ENCODE measurements around the gene CLSTN2. TPM values are rescaled to one million over a fixed set of nuclear protein-coding genes. Genes with fewer than 3 reads are reported as not detected.

CLSTN2 gene
- total and polyA plus RNA-seq, 2 of the 8 experiments (the other 6 are each of a cell fraction or from before 2014, with no cell fraction given): 0.39 to 0.52 TPM

- Histone ChIP-seq H3K14ac (ENCODE audit: insufficient read length) (no peak overlapping the region), H3K79me1 (ENCODE audit: low read depth, low read length) (no peaks in the 10 kb centered on the region), H3K4me3 (ENCODE audit: extremely low read depth in 1 of 4, insufficient read depth in 2 of 4, low read depth in 3 of 4, low read length in 4 of 4) (no peak overlapping the region), H3K27me3 (replicated peaks in 1 of 4; ENCODE audit: control insufficient read depth in 3 of 4, extremely low read depth in 1 of 4, insufficient read depth in 3 of 4, low read length in 3 of 4) (peaks cover 4 to 7% (median 7%) of the 10 kb centered on the region in 4 experiments), H2BK5ac (ENCODE audit: low read depth, low read length) (no peak overlapping the region), H3K79me2 (ENCODE audit: control insufficient read depth in 1 of 2, insufficient read depth in 2 of 2, low read length in 2 of 2) (no peaks in the 10 kb centered on the region), H4K91ac (replicated peaks; ENCODE audit: insufficient read length, low read length) (no peak overlapping the region), H3K4me2 (ENCODE audit: insufficient read depth in 1 of 2, low read depth in 2 of 2, low read length in 2 of 2) (no peak overlapping the region), H3K9ac (replicated peaks in 1 of 4; ENCODE audit: extremely low read depth in 1 of 4, low read depth in 3 of 4, low read length in 3 of 4) (no peak overlapping the region), H2AK5ac (ENCODE audit: low read depth, low read length) (no peak overlapping the region), H3K23me2 (ENCODE audit: low read depth, low read length) (no peaks in the 10 kb centered on the region), H2BK12ac (ENCODE audit: low read depth, low read length) (no peak overlapping the region), H4K20me1 (replicated peaks in 1 of 2; ENCODE audit: control insufficient read depth in 1 of 2, insufficient read depth in 2 of 2, low read length in 2 of 2) (no peaks in the 10 kb centered on the region), H3K23ac (ENCODE audit: insufficient read length) (no peak overlapping the region), H3K4me1 (replicated peaks in 1 of 4; ENCODE audit: control insufficient read depth in 3 of 4, insufficient read depth in 4 of 4, low read length in 3 of 4) (no peaks in the 10 kb centered on the region), H3K56ac (replicated peaks; ENCODE audit: insufficient read length, low read depth, low read length) (no peak overlapping the region), H4K5ac (ENCODE audit: insufficient read length, low read depth, low read length) (no peak overlapping the region), H3K4ac (replicated peaks; ENCODE audit: insufficient read length, low read depth, low read length) (no peak overlapping the region), H2AFZ (ENCODE audit: low read length) (no peak overlapping the region), H2BK20ac (ENCODE audit: low read length) (no peak overlapping the region), H3K9me3 (ENCODE audit: insufficient read depth in 2 of 2, low read depth in 1 of 2, low read length in 1 of 2) (no peaks in the 10 kb centered on the region), H4K8ac (ENCODE audit: extremely low read depth, insufficient read depth, low read length) (no peak overlapping the region), H2BK15ac (ENCODE audit: low read length) (no peak overlapping the region), H2BK120ac (replicated peaks; ENCODE audit: low read depth, low read length) (no peak overlapping the region), H3K36me3 (ENCODE audit: control insufficient read depth in 2 of 4, insufficient read depth in 4 of 4, low read length in 3 of 4) (no peaks in the 10 kb centered on the region), H3K27ac (ENCODE audit: low read depth, low read length) (no peak overlapping the region), H3K18ac (ENCODE audit: extremely low read depth, low read length) (no peak overlapping the region)
- TF ChIP-seq CTCF (IDR thresholded peaks at IDR 0.05; ENCODE audit: control extremely low read depth in 1 of 3, insufficient read depth in 1 of 3, low read depth in 1 of 3, low read length in 3 of 3): no peak
- POLR2A ChIA-PET (ENCODE audit: partially characterized antibody): no interaction called here
- FAIRE-seq (no peak), DNase-seq (ENCODE audit: low read depth in 1 of 2, low spot score in 2 of 2) (no peak)
- 89% methylated on average over 4 of the region's 4 CpGs; no CpG with 5 or more reads in 1 of the 2 experiments for WGBS, 2 experiments (ENCODE audit: extremely low coverage in 1 of 2, insufficient coverage in 1 of 2, insufficient read length in 1 of 2, insufficient replicate concordance in 2 of 2, low coverage in 1 of 2, low lambda C conversion rate in 2 of 2, missing lambda C conversion rate in 1 of 2)
- CTCF ChIA-PET (ENCODE audit: partially characterized antibody): interaction anchor here (0.7 to 3.1 kb wide), 8 partner anchors 8 to 795 kb away, joined by 3 to 8 read pairs (median 6); no protein-coding TSS in a partner anchor
These were observed 6.6 kb downstream of the CLSTN2 start for GRCh38 chr3:139941580-139941979.

Measured in H1 (cell line).